IPS-18c (cell line): ENCODE data around the gene CFAP69.

Experiments
- H3K4me3 ChIP-seq: 2 replicates; pipeline ENCODE4 v1.7.0; 2013; ENCODE audit warnings: low read depth, mild to moderate bottlenecking, low read length, moderate library complexity; ENCODE audit not compliant: insufficient read depth
- H3K9me3 ChIP-seq: one replicate; pipeline ENCODE4 v1.6.1; 2013; ENCODE audit warnings: mild to moderate bottlenecking, low read length, moderate library complexity; ENCODE audit not compliant: control insufficient read depth, insufficient read depth

CFAP69 gene

GRCh38 chr7:90244909-90245851 is at the start of gene CFAP69:
Gene CFAP69 (plus strand): TSS chr7:90245174. CDS start chr7:90245425, 251 bp downstream.
- Histone ChIP-seq H3K4me3 (peak within 1 kb of the TSS; percentile 95), H3K9me3 (no peaks in the 10 kb centered on the region)

GRCh38 chr7:90201500-90202195 is 43.3 kb upstream of the CFAP69 start:
- Histone ChIP-seq H3K9me3 (no peaks in the 10 kb centered on the region), H3K4me3 (no peak overlapping the region)

- H3K9me3 ChIP-seq: no peaks in the 10 kb centered on the region
- no peak overlapping the region for H3K4me3 ChIP-seq
Measured at GRCh38 chr7:90207956-90208355, 37.0 kb upstream of the CFAP69 start.

DNA sequence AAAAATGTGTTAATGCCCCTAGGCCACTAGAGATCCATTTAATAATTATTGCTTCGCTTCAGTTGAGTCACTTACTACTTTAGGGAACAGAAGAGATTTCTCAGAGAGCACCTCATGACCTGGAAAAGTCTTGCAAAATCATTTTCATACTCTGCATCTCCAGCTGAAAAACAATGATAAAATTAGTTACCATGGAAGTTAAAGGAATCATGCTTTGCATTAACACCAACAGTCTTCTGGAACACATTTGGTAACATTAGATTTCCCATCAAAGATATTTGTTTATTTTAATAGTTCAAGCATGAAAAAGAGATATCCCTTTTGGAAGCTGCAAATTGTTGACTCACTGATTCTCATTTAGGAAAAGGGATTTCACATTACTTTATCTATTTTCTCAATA is 35.2 kb upstream of the CFAP69 start:
- Histone ChIP-seq H3K9me3 (no peaks in the 10 kb centered on the region), H3K4me3 (no peak overlapping the region)

GRCh38 chr7:90210475-90210874 is 34.5 kb upstream of the CFAP69 start:
- peak overlapping the region; percentile 94; the same call in 1 of the 2 replicates for H3K4me3 ChIP-seq
- H3K9me3 ChIP-seq: no peaks in the 10 kb centered on the region

- Histone ChIP-seq H3K9me3 (no peaks in the 10 kb centered on the region), H3K4me3 (peak overlapping the region; percentile 94)
Measured at GRCh38 chr7:90210981-90211380, 34.0 kb upstream of the CFAP69 start.

DNA sequence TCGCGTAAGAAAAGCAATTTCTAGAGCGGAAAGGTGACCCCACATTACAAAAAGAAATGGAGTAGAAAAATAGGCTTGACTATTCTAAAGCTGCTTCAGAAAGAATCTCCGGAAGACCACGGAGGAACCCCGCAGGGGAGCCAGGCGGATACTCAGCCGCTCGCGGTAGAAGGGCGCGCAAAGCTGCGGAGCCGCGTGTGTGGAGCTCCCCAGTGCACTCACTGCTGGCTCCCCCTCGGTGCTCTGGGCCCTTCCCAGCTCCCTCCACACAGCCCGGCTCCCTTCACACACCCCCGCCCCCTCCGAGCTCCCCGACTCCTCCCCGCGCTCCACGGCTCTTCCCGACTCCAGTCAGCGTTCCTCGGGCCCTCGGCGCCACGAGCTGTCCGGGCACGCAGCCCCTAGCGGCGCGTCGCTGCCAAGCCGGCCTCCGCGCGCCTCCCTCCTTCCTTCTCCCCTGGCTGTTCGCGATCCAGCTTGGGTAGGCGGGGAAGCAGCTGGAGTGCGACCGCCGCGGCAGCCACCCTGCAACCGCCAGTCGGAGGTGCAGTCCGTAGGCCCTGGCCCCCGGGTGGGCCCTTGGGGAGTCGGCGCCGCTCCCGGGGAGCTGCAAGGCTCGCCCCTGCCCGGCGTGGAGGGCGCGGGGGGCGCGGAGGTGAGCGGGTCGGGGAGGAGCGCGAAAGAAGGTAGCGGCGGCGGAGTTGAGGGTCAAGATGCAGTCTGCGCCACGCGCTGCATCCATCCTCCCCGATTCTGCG is 33.4 kb upstream of the CFAP69 start, which contains the start of gene STEAP2:
Gene STEAP2, plus strand, starts transcription at position 350 of the 758 bp plus-strand sequence. CDS start 13,343 bp downstream, outside the sequence.
- peak within 1 kb of the TSS; percentile 94 for H3K4me3 ChIP-seq
- no peaks in the 10 kb centered on the region for H3K9me3 ChIP-seq

GRCh38 chr7:90212149-90212495 is 32.9 kb upstream of the CFAP69 start:
- Histone ChIP-seq H3K4me3 (peak overlapping the region; percentile 94), H3K9me3 (no peaks in the 10 kb centered on the region)

- Histone ChIP-seq H3K9me3 (no peaks in the 10 kb centered on the region), H3K4me3 (no peak overlapping the region)
Measured at GRCh38 chr7:90213521-90213920, 31.5 kb upstream of the CFAP69 start.

DNA sequence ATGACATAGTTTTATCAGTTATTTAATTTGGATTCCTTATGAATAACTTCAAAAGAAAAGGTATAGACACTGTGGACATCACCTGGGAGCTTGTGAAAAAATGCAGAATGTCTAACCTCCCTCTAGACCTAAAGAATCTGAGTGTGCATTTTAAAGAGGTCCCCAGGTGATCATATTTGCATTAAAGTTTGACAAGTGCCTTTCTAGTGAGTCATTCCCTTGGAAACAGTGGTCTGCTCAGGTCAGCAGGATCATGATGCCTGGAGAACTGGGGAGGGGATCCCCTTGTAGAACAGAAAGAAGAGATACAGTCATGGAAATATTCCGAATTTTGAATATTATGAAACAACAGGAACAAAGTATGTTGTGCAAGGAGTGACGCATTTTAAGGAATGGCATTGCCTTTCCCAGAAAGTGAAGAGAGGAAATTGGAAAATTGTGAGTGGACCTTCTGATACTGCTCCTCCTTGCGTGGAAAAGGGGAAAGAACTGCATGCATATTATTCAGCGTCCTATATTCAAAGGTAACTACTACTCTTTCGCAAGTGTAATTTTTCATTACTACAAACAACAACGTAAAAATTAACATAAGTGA is 28.8 kb upstream of the CFAP69 start:
- Histone ChIP-seq H3K9me3 (no peaks in the 10 kb centered on the region), H3K4me3 (no peak overlapping the region)

DNA sequence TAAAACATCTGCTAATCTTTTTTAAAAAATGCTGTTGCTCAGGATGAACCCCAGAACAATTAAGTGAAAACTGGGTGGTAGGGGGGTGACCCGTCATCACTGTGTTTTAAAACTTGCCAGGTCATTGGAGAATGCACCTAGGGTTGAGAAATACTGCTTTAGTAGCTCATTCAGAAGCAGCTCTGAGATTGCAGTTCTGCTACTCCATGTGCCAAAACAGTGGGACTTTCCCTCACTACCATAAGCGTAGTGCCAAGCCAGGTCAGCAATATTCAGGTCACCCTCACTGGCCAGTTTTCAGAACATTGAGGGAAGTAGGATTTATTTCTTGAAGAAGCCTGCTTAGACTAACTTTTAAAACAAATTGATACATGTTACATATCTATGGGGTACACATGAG is 28.2 kb upstream of the CFAP69 start:
- Histone ChIP-seq H3K4me3 (no peak overlapping the region), H3K9me3 (no peaks in the 10 kb centered on the region)

GRCh38 chr7:90222390-90222789 is 22.6 kb upstream of the CFAP69 start:
- Histone ChIP-seq H3K9me3 (no peaks in the 10 kb centered on the region), H3K4me3 (no peak overlapping the region)

DNA sequence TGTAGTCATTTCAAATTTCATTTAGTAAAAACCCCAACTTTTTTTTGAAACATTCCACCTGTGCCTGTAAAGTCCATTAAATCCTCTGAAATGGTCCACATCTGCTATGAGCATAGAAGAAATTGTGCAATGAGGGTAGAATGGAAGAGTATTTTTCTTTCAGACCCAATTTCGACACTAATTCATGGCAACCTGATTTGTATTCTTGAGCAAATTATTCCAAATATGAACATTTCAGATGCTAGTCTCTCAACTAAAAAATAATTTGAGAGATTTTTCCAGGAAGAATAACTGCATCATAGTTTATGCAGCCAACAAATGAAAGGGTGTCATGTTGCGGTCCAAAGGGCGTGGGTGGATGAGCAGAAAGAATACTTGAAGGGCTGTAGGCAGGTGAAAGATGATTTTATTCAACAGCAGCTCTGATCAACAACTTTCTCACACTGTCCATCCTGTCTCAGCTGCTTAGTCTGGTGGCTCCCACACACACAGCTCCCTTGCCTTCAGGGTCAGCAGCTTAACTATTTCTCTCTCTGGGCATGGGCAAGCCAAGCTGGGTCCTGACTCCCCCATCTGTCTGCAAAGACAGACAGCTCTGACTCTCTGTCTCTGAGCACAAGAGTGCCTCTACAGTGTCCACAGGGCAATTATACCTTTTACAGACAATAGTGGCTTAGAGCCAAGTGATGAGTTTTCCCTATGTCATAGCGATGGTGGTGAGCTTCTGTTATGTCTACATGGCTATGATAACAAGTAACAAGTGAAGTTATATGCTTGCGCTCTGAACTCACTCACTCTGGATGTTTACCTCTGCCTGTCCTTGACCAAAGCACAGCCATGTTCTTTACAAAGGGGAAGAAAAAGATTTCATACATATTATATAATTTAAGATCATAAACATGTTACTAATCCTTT is 21.9 kb upstream of the CFAP69 start:
- H3K4me3 ChIP-seq: no peak overlapping the region
- no peaks in the 10 kb centered on the region for H3K9me3 ChIP-seq

GRCh38 chr7:90224195-90224594 is 20.8 kb upstream of the CFAP69 start:
- Histone ChIP-seq H3K9me3 (no peaks in the 10 kb centered on the region), H3K4me3 (peak overlapping the region; percentile 26)

DNA sequence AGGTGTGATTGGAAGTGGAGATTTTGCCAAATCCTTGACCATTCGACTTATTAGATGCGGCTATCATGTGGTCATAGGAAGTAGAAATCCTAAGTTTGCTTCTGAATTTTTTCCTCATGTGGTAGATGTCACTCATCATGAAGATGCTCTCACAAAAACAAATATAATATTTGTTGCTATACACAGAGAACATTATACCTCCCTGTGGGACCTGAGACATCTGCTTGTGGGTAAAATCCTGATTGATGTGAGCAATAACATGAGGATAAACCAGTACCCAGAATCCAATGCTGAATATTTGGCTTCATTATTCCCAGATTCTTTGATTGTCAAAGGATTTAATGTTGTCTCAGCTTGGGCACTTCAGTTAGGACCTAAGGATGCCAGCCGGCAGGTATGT is 19.8 kb upstream of the CFAP69 start:
- H3K4me3 ChIP-seq: no peak overlapping the region
- H3K9me3 ChIP-seq: no peaks in the 10 kb centered on the region

DNA sequence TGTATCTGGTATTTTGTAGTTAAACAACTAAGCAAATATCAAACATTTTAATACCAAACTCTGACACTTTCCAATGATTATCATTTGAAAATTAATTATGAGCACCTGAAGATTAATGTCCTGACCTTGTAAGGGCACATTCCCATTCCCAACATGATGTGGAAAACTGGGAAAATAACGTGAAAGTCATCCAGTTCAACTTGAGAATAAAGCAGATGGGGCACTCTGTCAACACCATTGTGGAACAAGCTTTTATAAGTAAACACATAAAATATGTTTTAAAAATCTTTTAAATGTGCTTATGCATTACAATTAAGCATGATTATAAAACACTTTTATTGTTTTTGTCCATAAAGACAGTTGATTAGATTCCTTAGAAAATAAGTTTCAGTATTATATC is 19.4 kb upstream of the CFAP69 start:
- no peaks in the 10 kb centered on the region for H3K9me3 ChIP-seq

More for the DNA sequence above, 19.4 kb upstream of the CFAP69 start:
- H3K4me3 ChIP-seq: no peak overlapping the region
